GM23338 (cell line): ENCODE measurements around the gene RPS15. TPM values are rescaled to one million over a fixed set of nuclear protein-coding genes. Genes with fewer than 3 reads are reported as not detected.
"Not testable (repeated sequence)": the region's sequence is repeated elsewhere in the genome, so short reads cannot be mapped to it uniquely, and the experiment has no call there.

Experiments used
- ATAC-seq: fragments of 200-7000 bp; cut with Tn5 transposase; 3 replicates; pipeline ENCODE4 v1.9.1; 2020
- DNase-seq: peaks from one replicate; pipeline ENCODE4 v3.0.0-alpha.2; 2015; ENCODE audit warnings: low spot score
- H2AFZ ChIP-seq: fragments of 200-600 bp; sonication (generic); 2 replicates; pipeline ENCODE4 v1.8.0; 2016; ENCODE audit warnings: antibody characterized with exemption, mild to moderate bottlenecking, moderate library complexity
- H3F3A ChIP-seq: fragments of 200-600 bp; sonication (generic); replicated peaks from 2 replicates; pipeline ENCODE4 v1.8.0; 2017; ENCODE audit warnings: antibody characterized with exemption, mixed run types, low read depth
- H3K27ac ChIP-seq: fragments of 200-600 bp; sonication (generic); 2 replicates; pipeline ENCODE4 v1.6.1; 2016; ENCODE audit warnings: low read depth
- H3K27me3 ChIP-seq: fragments of 200-600 bp; sonication (generic); 2 replicates; pipeline ENCODE4 v1.8.0; 2016; ENCODE audit warnings: mild to moderate bottlenecking, mixed run types, moderate library complexity; ENCODE audit not compliant: insufficient read depth
- H3K36me3 ChIP-seq: fragments of 200-600 bp; sonication (generic); 2 replicates; pipeline ENCODE4 v1.8.0; 2016; ENCODE audit warnings: mild to moderate bottlenecking; ENCODE audit not compliant: insufficient read depth
- H3K4me1 ChIP-seq: fragments of 200-600 bp; sonication (generic); 2 replicates; pipeline ENCODE4 v1.8.0; 2016; ENCODE audit warnings: mild to moderate bottlenecking, moderate library complexity; ENCODE audit not compliant: insufficient read depth
- H3K4me2 ChIP-seq: fragments of 200-600 bp; sonication (generic); 2 replicates; pipeline ENCODE4 v1.7.1; 2017; ENCODE audit warnings: mixed run types
- H3K4me3 ChIP-seq: fragments of 200-600 bp; sonication (generic); 2 replicates; pipeline ENCODE4 v1.6.1; 2016; ENCODE audit warnings: mixed run types
- H3K79me2 ChIP-seq: fragments of 200-600 bp; sonication (generic); replicated peaks from 2 replicates; pipeline ENCODE4 v1.8.0; 2017; ENCODE audit warnings: mild to moderate bottlenecking; ENCODE audit not compliant: insufficient read depth
- H3K9me2 ChIP-seq: fragments of 200-600 bp; sonication (generic); 2 replicates; pipeline ENCODE4 v1.8.0; 2017; ENCODE audit not compliant: insufficient read depth
- H4K20me1 ChIP-seq: fragments of 200-600 bp; sonication (generic); replicated peaks from 2 replicates; pipeline ENCODE4 v1.8.0; 2017; ENCODE audit warnings: mild to moderate bottlenecking; ENCODE audit not compliant: insufficient read depth
- H3K27ac Mint-ChIP-seq: 2 replicates; pipeline ENCODE4 v1.8.0; 2020; ENCODE audit warnings: inconsistent platforms, mild to moderate bottlenecking, moderate library complexity, mixed read lengths
- H3K27me3 Mint-ChIP-seq: 3 replicates; pipeline ENCODE4 v1.8.0; 2022; ENCODE audit warnings: low read depth, mild to moderate bottlenecking, moderate library complexity, mixed read lengths, inconsistent platforms; ENCODE audit not compliant: insufficient read depth, poor library complexity
- H3K36me3 Mint-ChIP-seq: 3 replicates; pipeline ENCODE4 v1.8.0; 2021; ENCODE audit warnings: low read depth, mild to moderate bottlenecking, inconsistent platforms, moderate library complexity, mixed read lengths
- H3K4me1 Mint-ChIP-seq: 3 replicates; pipeline ENCODE4 v1.8.0; 2020; ENCODE audit warnings: mild to moderate bottlenecking, inconsistent platforms, mixed read lengths
- H3K4me3 Mint-ChIP-seq: 3 replicates; pipeline ENCODE4 v1.8.0; 2021; ENCODE audit warnings: moderate library complexity, mild to moderate bottlenecking, inconsistent platforms, mixed read lengths
- H3K9me3 Mint-ChIP-seq: 3 replicates; pipeline ENCODE4 v1.8.0; 2020; ENCODE audit warnings: moderate library complexity, mild to moderate bottlenecking, inconsistent platforms, mixed read lengths
- polyA plus RNA-seq: library from polyadenylated mRNA; unstranded; fragments of >200 nt; fragmentation: Nextera tagmentation; extraction: Ambion mirVana; gene quantifications from 2 replicates; pipeline ENCODE4 v1.2.1, GENCODE V29; 2016
- total RNA-seq: library from RNA; depleted of rRNA; stranded (reverse); fragments of >200 nt; shearing (Covaris generic); gene quantifications from 2 replicates; pipeline ENCODE4 v1.2.3, GENCODE V29; 2014
- TF ChIP-seq, protein P1 (sequence below): fragments of 250-450 bp; sonication (Bioruptor Pico); IDR thresholded peaks from 2 replicates; pipeline ENCODE4 v1.5.0; 2020; ENCODE audit warnings: mild to moderate bottlenecking, moderate library complexity

RPS15 gene
- total and polyA plus RNA-seq, 2 experiments from 2014 or later: 2,953 to 3,861 TPM

DNA sequence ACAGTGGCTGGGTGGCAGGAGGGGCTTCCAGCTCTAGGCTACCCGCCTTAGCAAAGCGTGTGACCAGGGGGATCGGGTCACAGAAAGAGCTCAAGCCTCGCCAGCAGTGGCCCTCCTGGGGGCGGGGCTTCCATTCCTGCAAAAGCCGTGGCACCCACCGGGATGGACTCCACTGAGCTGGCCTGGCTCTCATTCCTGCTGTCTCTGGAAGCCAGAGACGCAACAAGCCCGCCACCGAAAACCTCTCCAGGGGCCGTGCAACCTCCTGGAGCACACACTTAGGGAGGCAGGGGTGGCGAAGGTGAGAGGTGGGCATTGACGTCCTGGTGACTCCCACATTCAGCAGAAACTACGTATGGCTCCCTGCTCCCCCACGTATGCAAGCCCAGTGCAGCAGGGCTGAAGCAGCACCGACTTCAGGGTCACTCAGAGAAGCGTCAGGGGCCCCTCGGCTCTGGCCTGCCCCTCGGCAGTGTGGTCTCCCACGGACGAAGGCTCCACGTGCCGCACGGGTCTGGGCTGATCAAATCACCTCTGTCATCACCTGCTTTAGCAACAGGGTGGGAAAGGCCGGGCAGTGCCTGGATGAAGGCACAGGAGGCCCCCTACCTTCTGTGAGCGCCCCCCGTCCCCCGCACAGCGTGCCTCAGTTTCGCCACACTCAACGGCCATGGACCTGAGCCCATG is 37.7 kb downstream of the RPS15 start (continued):
- TF ChIP-seq, protein P1, sequence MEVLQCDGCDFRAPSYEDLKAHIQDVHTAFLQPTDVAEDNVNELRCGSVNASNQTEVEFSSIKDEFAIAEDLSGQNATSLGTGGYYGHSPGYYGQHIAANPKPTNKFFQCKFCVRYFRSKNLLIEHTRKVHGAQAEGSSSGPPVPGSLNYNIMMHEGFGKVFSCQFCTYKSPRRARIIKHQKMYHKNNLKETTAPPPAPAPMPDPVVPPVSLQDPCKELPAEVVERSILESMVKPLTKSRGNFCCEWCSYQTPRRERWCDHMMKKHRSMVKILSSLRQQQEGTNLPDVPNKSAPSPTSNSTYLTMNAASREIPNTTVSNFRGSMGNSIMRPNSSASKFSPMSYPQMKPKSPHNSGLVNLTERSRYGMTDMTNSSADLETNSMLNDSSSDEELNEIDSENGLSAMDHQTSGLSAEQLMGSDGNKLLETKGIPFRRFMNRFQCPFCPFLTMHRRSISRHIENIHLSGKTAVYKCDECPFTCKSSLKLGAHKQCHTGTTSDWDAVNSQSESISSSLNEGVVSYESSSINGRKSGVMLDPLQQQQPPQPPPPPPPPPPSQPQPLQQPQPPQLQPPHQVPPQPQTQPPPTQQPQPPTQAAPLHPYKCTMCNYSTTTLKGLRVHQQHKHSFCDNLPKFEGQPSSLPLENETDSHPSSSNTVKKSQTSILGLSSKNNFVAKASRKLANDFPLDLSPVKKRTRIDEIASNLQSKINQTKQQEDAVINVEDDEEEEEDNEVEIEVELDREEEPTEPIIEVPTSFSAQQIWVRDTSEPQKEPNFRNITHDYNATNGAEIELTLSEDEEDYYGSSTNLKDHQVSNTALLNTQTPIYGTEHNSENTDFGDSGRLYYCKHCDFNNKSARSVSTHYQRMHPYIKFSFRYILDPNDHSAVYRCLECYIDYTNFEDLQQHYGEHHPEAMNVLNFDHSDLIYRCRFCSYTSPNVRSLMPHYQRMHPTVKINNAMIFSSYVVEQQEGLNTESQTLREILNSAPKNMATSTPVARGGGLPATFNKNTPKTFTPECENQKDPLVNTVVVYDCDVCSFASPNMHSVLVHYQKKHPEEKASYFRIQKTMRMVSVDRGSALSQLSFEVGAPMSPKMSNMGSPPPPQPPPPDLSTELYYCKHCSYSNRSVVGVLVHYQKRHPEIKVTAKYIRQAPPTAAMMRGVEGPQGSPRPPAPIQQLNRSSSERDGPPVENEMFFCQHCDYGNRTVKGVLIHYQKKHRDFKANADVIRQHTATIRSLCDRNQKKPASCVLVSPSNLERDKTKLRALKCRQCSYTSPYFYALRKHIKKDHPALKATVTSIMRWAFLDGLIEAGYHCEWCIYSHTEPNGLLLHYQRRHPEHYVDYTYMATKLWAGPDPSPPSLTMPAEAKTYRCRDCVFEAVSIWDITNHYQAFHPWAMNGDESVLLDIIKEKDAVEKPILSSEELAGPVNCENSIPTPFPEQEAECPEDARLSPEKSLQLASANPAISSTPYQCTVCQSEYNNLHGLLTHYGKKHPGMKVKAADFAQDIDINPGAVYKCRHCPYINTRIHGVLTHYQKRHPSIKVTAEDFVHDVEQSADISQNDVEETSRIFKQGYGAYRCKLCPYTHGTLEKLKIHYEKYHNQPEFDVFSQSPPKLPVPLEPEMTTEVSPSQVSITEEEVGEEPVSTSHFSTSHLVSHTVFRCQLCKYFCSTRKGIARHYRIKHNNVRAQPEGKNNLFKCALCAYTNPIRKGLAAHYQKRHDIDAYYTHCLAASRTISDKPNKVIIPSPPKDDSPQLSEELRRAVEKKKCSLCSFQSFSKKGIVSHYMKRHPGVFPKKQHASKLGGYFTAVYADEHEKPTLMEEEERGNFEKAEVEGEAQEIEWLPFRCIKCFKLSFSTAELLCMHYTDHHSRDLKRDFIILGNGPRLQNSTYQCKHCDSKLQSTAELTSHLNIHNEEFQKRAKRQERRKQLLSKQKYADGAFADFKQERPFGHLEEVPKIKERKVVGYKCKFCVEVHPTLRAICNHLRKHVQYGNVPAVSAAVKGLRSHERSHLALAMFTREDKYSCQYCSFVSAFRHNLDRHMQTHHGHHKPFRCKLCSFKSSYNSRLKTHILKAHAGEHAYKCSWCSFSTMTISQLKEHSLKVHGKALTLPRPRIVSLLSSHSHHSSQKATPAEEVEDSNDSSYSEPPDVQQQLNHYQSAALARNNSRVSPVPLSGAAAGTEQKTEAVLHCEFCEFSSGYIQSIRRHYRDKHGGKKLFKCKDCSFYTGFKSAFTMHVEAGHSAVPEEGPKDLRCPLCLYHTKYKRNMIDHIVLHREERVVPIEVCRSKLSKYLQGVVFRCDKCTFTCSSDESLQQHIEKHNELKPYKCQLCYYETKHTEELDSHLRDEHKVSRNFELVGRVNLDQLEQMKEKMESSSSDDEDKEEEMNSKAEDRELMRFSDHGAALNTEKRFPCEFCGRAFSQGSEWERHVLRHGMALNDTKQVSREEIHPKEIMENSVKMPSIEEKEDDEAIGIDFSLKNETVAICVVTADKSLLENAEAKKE (CRISPR knock-in tag): no peak

- not testable (repeated sequence) for DNase-seq, H3K27ac ChIP-seq, H3K4me2 ChIP-seq, H3K4me1 ChIP-seq, H3K36me3 Mint-ChIP-seq, H3K36me3 ChIP-seq, H2AFZ ChIP-seq, H3K9me2 ChIP-seq, ATAC-seq, H3K9me3 Mint-ChIP-seq, H3K4me1 Mint-ChIP-seq, H3K27ac Mint-ChIP-seq
- Histone ChIP-seq H3F3A (peaks cover 18% of the 10 kb centered on the region; the same call in 1 of the 2 replicates), H3K79me2 (peaks cover 19% of the 10 kb centered on the region), H4K20me1 (peaks cover 21% of the 10 kb centered on the region), H3K27me3 (peaks cover 13% of the 10 kb centered on the region), H3K4me3 (0 out of 2 replicates have a peak overlapping the region, but pooled peaks have one; percentile 17)
- peak overlapping the region; percentile 57 for H3K4me3 Mint-ChIP-seq
- peaks cover 18% of the 10 kb centered on the region for H3K27me3 Mint-ChIP-seq
These were observed 38.9 kb downstream of the RPS15 start for GRCh38 chr19:1477056-1477455.
